GM18505 (cell line): ENCODE data around the gene PGM2.

Experiments
- ATAC-seq: cut with Tn5 transposase; IDR thresholded peaks from one replicate; pipeline ENCODE4 v1.9.1; 2021; ENCODE audit not compliant: unreplicated experiment
- POLR2A ChIP-seq: IDR thresholded peaks from 4 replicates; pipeline ENCODE4 v1.6.1; 2011; ENCODE audit warnings: borderline replicate concordance; ENCODE audit not compliant: insufficient read depth, insufficient read length; ENCODE audit errors: extremely low read depth

Gene PGM2

DNA sequence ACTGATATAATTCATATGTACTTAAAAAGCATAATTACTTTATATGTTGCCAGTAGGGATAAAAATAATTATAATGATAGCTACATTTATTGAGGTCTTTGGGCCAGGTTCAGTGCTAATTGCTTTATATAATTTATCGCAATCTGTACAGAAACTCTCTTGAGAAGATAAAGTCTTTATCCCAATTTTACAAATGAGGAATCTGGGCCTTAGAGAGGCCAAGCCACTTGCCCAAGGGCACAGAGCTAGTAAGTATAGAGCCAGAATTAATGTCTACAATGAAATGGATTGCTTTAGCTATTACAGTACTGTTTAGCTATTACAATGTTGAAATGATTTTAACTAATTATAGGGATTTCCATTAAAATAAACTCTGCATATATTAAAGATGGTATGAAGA, 33.8 kb downstream of the PGM2 start:
- no peak for ATAC-seq
- TF ChIP-seq POLR2A, result no peak

DNA sequence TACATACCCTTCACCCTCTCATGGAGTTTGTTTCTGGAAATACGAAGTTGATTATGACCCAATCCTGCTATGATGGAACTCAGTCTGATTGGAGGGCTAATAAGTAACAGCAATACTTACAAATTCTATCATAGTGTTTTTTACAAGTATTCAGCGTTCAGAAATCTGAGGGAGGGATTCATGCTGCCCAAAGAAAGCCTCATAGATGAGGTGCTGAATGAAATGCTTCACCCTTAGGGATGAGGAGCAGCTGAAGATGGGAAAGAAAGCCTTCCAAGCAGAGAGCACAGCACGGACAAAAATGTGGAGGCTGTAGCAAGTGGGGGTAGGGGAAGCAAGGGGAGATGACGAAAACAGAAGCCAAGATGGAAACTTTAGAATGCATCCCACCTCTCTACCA, 36.5 kb downstream of the PGM2 start:
- TF ChIP-seq POLR2A, result no peak
- ATAC-seq, result no peak

DNA sequence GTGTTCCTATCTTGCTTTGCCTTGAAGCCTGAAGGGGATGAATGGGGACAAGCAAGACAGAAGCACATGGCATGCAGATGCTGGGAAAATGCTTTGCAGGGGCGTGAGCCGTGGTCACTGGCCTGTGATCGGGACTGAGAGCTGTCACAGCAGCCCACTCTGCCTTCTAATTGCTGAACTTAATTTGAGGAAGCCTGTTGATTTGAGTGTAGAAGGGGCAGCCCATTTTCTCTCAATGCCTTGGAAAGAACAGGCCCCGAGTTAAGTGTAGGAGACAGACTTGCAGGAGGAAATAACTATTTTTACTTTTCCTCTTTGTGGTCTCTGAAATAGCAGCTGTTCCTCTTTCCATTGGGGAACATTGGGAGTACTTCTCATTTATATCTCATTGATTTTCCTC, 38.3 kb downstream of the PGM2 start:
- TF ChIP-seq POLR2A, result no peak
- no peak for ATAC-seq

DNA sequence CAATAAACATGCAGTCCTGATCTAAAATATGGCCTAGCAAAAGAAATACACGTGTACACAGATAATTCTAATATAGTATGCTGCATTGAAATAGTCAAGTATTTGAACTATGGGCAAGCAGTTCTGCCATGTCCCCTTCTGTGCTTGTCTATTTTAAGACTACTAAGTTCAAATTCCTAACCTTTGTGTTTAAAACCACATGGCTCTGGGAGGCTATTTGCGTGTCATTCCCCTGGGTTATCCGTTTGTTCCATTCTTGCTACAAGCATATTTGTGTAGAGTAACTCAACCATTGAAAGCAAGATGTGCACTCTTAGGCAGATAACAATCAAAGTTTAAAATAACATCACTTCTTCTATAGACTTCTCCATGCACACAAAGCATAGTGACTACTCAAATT, 39.0 kb downstream of the PGM2 start:
- no peak for ATAC-seq
- TF ChIP-seq POLR2A, result no peak

DNA sequence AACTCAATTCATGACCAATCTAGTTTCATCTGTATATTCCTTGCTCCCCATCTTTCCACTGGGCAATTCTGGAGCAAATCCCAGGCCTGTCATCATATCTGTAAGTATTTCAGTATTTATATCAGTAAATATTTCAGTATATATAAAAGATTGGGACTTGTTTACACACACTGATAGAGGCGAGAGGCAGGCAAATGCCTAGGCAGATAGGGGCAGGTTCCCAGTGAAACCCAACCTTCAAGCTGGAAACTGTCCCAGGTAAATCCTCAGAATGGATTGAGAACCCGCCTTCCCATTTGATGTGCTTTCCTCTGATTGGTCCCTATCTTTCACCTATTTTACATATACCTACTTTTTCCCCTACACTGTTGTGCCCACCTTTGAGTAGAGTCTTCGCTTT, 40.6 kb downstream of the PGM2 start:
- no peak for ATAC-seq

DNA sequence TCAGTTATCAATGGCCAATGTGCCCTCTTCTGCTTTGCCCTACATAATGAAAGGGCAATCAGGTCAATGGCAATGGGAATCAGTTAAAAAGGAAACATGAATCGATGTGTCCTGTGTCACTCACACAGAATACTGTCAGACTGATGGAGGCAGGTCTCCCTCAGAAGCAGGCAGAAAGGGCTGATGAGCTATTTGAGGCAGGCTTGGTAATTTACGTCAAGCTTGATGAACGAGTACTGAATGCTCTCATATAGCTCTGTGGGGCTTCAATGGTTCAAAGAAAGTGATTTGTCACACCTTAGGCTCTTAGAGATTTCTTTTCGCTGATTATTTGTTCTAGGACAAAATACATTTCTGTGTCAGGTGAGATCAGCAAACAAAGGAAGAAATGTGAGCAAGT, 41.8 kb downstream of the PGM2 start:
- TF ChIP-seq POLR2A, result no peak
- no peak for ATAC-seq

More for the DNA sequence above, 40.6 kb downstream of the PGM2 start:
- TF ChIP-seq POLR2A, result no peak

DNA sequence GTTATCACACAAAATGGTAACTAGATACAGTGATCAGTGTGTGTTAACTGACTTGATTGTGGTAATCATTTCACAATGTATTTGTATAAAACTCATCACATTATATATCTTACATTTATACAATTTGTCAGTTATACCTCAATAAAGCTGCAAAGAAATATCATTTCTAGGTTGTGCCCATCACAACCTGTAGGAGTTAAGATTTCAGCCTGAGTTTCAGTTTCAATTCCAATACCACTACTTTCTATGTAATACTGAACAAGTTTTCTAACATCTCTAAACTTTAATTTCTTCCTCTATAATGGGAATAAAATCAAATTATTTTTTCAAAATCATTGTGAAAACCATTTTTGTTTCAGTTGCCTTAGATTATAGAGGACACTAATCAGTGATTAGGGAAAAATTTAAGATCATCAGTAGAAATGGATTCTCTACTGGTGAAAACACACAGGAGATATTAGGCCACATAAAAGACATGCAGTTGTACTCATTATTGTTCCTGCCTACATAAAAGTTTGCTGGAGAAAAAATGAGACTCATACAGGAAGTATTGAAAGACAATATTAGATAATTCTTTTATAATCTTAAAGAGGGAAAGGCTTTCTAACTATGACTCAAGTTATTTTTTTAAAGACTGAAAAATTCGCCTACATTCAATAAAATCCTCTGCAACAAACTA, 46.0 kb downstream of the PGM2 start:
- peak; percentile 61 for ATAC-seq
- no peak for TF ChIP-seq POLR2A

DNA sequence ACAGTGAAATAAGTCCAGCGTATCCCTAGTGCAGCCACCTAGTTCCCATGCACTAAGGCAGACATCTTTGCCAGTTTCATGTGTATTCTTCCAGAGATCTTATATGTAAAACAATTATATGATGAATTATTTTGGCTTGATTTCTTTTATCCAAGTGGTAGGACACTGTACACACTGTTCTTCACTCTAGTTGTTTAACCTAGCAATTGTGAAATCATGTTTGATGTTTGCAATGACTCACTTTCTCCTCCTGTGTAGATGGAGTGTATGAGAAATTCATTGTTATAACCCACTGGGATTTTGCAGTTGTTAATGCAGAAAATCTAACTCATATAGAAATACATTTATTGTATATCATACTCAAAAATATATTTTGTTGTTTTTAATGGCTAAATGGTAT, 46.9 kb downstream of the PGM2 start:
- TF ChIP-seq POLR2A, result no peak
- ATAC-seq, result no peak

DNA sequence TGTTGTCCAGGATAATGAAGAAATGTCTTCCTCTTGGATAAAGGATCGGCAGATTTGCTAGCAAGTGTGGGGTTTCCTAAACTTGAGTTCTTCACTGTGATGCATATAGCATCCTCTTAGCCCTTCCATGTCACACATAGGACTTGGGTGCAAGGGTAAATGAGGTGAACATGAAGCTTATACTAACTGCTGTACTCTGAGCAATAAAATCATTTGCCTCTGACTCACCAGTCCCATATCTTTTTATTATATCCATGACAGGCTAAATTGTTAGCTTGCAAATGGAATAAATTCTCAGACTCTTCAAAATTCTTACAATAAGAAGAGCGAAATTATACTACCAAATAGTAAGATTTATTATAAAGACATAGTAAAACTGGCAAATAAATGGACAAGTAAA, 49.7 kb downstream of the PGM2 start:
- TF ChIP-seq POLR2A, result no peak
- ATAC-seq, result no peak

DNA sequence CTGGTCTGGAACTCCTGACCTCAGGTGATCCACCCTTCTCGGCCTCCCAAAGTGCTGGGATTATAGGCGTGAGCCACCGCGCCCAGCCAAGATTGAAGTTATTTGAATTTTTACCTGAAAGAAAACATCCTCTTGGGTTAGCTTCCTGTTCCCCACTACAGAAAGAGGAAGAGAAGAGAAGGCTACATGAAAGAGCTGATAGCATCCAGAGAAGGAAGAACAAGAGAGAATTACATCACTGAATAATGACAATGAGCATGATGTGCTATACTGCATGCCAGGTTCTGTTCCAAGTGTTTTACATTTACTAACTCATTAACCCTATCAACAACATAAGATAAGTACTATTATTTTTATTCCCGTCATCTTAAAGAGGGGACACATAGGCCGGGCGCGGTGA, 52.9 kb downstream of the PGM2 start:
- no peak for ATAC-seq
- no peak for TF ChIP-seq POLR2A

DNA sequence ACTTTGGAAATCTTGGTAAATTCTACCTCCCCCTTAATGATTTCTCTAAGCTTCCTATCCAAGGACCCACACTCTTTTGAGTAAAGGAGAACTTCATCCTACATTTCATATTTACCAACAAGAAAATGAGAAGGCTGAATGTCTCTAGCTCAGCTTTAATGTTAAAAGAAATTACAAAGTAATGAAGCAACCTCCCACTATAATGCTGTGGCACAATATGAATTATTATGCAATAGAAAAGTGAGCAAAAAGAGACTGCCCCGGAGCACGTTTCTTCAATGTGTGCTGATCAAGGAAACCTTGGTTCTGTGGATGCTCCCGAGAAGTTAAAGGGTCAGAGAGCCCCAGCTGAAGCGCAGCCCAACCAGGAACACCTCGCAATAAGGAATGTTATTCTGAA, 55.3 kb downstream of the PGM2 start:
- TF ChIP-seq POLR2A, result no peak
- no peak for ATAC-seq

DNA sequence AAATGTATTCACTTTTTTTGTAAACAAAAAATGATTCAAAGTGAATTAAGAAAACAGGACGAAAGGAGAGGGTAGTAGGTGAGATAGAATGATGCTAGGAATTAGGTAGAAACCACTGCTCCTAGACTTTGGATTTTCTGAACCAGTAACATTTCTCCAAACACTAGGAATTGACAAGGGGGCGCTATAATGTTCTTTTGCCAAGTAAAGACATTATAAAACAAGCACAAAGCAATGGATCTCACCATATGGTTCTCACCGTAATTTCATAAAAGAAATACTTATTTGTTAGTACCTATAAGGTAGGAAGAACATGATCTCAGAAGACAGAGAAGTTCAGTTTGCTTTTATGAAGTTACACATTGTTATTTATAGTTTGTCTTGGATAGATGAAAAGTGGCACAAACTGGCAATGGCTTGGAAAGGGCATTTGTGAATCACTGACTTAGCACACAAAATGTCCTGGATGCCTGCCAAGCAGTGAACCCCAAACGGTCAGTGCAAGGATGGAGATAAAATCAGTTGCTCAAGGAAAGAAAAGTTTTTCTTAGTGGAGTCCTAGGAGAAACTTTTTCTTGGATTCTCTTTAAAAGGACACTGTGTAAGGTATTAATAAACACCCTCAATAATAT, 56.3 kb downstream of the PGM2 start:
- no peak for TF ChIP-seq POLR2A
- no peak for ATAC-seq

DNA sequence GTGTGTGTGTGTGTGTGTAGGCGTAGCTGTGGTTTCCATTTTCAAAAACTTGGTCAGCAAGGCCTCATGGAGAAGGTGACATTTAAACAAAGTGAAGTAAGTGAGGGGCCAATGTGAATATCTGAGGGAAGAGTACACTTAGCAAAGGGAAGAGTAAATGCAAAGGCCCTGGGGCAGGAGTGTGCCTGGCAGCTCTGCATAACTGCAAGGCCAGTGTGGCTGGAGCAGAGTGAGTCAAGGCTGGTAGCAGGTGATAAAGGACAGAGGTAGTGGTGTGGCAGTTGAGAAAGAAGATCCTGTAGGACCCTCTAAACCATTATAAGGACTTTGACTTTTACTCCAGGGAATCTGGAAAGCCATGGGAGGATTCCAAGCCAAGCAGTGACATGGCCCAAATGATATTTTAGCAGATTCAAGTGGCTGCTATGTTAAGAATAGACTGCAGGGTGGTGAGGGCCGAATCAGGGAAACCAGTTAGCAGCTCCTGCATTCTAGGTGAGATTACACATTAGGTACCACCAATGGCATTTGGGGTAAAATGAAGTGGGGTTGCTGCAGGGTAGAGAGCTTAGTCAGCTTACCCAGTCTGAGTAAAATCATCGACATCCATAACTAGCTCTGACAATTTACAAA, 58.5 kb downstream of the PGM2 start:
- no peak for ATAC-seq
- TF ChIP-seq POLR2A, result no peak

DNA sequence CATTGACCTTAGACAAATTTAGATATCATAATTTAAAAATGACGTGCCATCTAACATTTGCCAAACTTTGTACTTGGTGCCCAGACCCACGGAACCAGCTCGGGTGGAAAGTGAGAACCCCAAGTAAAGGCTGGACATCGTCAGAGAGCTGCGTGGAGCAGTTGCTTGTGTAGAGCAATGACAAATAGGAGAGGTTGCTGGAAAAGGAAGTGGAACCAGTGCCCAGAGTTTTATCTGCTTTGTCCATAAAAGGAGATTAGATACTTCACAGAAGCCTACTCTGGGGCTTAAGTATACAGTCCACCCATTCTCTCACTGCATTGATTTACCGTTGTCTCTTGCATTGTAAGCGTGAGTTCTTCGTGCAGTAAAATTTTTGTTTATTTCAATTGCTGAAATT, 59.0 kb downstream of the PGM2 start:
- ATAC-seq, result no peak
- no peak for TF ChIP-seq POLR2A
